Breast epithelium (tissue), 3 donors: Measurements from ENCODE around the gene OR52M1.

ENCODE experiments used
- CTCF ChIP-seq, 3 donors: fragments of 450-650 bp; IDR thresholded peaks; one replicate each; pipeline ENCODE4 v1.5.1; 2016 to 2017; ENCODE audit warnings: antibody characterized with exemption in 3 of 3, mild to moderate bottlenecking in 3 of 3, moderate library complexity in 3 of 3
- POLR2A ChIP-seq: fragments of 450-650 bp; IDR thresholded peaks from one replicate; pipeline ENCODE4 v1.6.1; 2016; ENCODE audit warnings: antibody characterized with exemption, mild to moderate bottlenecking, moderate library complexity
- POLR2AphosphoS5 ChIP-seq, 3 donors: sonication (generic); formaldehyde crosslinking; IDR thresholded peaks; one replicate each; pipeline ENCODE4 v1.6.1; 2017; ENCODE audit warnings: antibody characterized with exemption in 3 of 3

- TF ChIP-seq CTCF (IDR thresholded peaks at IDR 0.05) (no peak), POLR2AphosphoS5 (IDR thresholded peaks at IDR 0.05) (no peak), POLR2A (no peak)
Measured at GRCh38 chr11:4560467-4560866, 15.5 kb downstream of the OR52M1 start.
